IPS-18c (cell line): ENCODE results near the gene NAT9.

Experiments used
- H3K4me3 ChIP-seq: 2 replicates; pipeline ENCODE4 v1.7.0; 2013; ENCODE audit warnings: low read depth, mild to moderate bottlenecking, low read length, moderate library complexity; ENCODE audit not compliant: insufficient read depth
- H3K9me3 ChIP-seq: one replicate; pipeline ENCODE4 v1.6.1; 2013; ENCODE audit warnings: mild to moderate bottlenecking, low read length, moderate library complexity; ENCODE audit not compliant: control insufficient read depth, insufficient read depth

The NAT9 gene

GRCh38 chr17:74745548-74746177 is 30.5 kb downstream of the NAT9 start:
- H3K4me3 ChIP-seq, result peak overlapping the region; percentile 34; the same call in 1 of the 2 replicates
- no peaks in the 10 kb centered on the region for H3K9me3 ChIP-seq

- H3K4me3 ChIP-seq, result peak overlapping the region; percentile 44
- H3K9me3 ChIP-seq, result no peaks in the 10 kb centered on the region
Observed at GRCh38 chr17:74744714-74745547, 31.2 kb downstream of the NAT9 start.

GRCh38 chr17:74744349-74744713 is 31.8 kb downstream of the NAT9 start:
- no peaks in the 10 kb centered on the region for H3K9me3 ChIP-seq
- no peak overlapping the region for H3K4me3 ChIP-seq

- no peak overlapping the region for H3K4me3 ChIP-seq
- H3K9me3 ChIP-seq, result no peaks in the 10 kb centered on the region
Observed at GRCh38 chr17:74743755-74744154, 32.4 kb downstream of the NAT9 start.

- H3K4me3 ChIP-seq, result no peak overlapping the region
Observed at GRCh38 chr17:74742978-74743545, 33.1 kb downstream of the NAT9 start.

GRCh38 chr17:74742153-74742515 is 34.0 kb downstream of the NAT9 start:
- H3K4me3 ChIP-seq, result no peak overlapping the region
- H3K9me3 ChIP-seq, result no peaks in the 10 kb centered on the region

More at GRCh38 chr17:74742978-74743545, 33.1 kb downstream of the NAT9 start:
- no peaks in the 10 kb centered on the region for H3K9me3 ChIP-seq

GRCh38 chr17:74740641-74741387 is 35.3 kb downstream of the NAT9 start:
- no peak overlapping the region for H3K4me3 ChIP-seq
- no peaks in the 10 kb centered on the region for H3K9me3 ChIP-seq

GRCh38 chr17:74740173-74740572 is 36.0 kb downstream of the NAT9 start:
- Histone ChIP-seq H3K4me3 (no peak overlapping the region), H3K9me3 (no peaks in the 10 kb centered on the region)

- Histone ChIP-seq H3K4me3 (no peak overlapping the region), H3K9me3 (no peaks in the 10 kb centered on the region)
Observed at GRCh38 chr17:74739227-74739831, 36.8 kb downstream of the NAT9 start.

GRCh38 chr17:74738051-74738996 is 37.8 kb downstream of the NAT9 start:
- H3K4me3 ChIP-seq, result peak overlapping the region; percentile 68
- no peaks in the 10 kb centered on the region for H3K9me3 ChIP-seq

- peak overlapping the region; percentile 68 for H3K4me3 ChIP-seq
- no peaks in the 10 kb centered on the region for H3K9me3 ChIP-seq
Observed at GRCh38 chr17:74737299-74738050, 38.7 kb downstream of the NAT9 start.

- no peaks in the 10 kb centered on the region for H3K9me3 ChIP-seq
- H3K4me3 ChIP-seq, result peak within 1 kb of the TSS; percentile 68
Observed at GRCh38 chr17:74736513-74737298, 39.4 kb downstream of the NAT9 start, which contains the start of gene RAB37. TSS of gene RAB37 (plus strand) at chr17:74737256. CDS start at chr17:74737273, 17 bp downstream.

GRCh38 chr17:74734256-74734655 is 41.9 kb downstream of the NAT9 start:
- Histone ChIP-seq H3K4me3 (no peak overlapping the region), H3K9me3 (no peaks in the 10 kb centered on the region)

GRCh38 chr17:74733365-74734122 is 42.6 kb downstream of the NAT9 start:
- Histone ChIP-seq H3K4me3 (no peak overlapping the region), H3K9me3 (no peaks in the 10 kb centered on the region)
